Ovary (tissue), 3 donors: Measurements from ENCODE around the gene STRIP1.

Experiments
- CTCF ChIP-seq, 3 donors: fragments of 450-650 bp in 2 of 3; fragments of 200-600 bp in 1 of 3; IDR thresholded peaks; one replicate each; pipeline versions ENCODE4 v1.5.1 to v1.8.0; 2016 to 2022; ENCODE audit warnings: antibody characterized with exemption in 3 of 3, mild to moderate bottlenecking in 1 of 3
- EP300 ChIP-seq: sonication (generic); formaldehyde crosslinking; IDR thresholded peaks from one replicate; pipeline ENCODE4 v1.6.1; 2017; ENCODE audit warnings: antibody characterized with exemption
- POLR2A ChIP-seq: fragments of 450-650 bp; IDR thresholded peaks from one replicate; pipeline ENCODE4 v1.6.1; 2017; ENCODE audit warnings: antibody characterized with exemption, mild to moderate bottlenecking, moderate library complexity
- donor health status: DM: no; HTN: no; CAD: no.

- TF ChIP-seq CTCF (IDR thresholded peaks at IDR 0.05) (no peak), POLR2A (no peak), EP300 (no peak)
These were observed at the start of gene STRIP1 for GRCh38 chr1:110034451-110035235.
